IPS-NIHi7 (cell line): ENCODE results near the gene QTRT2.

Experiments used
- DNase-seq: peaks from one replicate; pipeline ENCODE4 v3.0.0; 2012; ENCODE audit warnings: mixed read lengths; ENCODE audit errors: extremely low spot score

QTRT2 gene

GRCh38 chr3:114078126-114078525 is 21.6 kb downstream of the QTRT2 start:
- no peak for DNase-seq

DNA sequence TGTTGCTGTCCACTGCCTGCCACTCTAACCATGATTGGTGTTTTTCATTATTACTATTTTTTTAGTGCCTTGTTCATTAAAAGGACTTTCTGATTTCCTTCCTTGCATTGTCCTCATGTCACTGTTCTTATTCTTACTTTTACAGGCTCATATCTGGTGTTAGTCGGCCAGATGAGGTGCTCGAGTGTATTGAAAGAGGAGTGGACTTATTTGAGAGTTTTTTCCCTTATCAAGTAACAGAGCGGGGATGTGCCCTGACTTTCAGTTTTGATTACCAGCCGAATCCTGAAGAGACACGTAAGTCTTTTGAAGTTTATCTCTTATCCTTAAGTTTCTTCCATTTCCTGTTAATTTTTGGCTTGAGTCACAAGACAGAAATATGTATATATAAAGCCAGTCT is 23.2 kb downstream of the QTRT2 start:
- DNase-seq = no peak

GRCh38 chr3:114080201-114080600 is 23.7 kb downstream of the QTRT2 start:
- DNase-seq = no peak

GRCh38 chr3:114081037-114081436 is 24.5 kb downstream of the QTRT2 start:
- DNase-seq = no peak

GRCh38 chr3:114083112-114083511 is 26.6 kb downstream of the QTRT2 start:
- DNase-seq = no peak

DNA sequence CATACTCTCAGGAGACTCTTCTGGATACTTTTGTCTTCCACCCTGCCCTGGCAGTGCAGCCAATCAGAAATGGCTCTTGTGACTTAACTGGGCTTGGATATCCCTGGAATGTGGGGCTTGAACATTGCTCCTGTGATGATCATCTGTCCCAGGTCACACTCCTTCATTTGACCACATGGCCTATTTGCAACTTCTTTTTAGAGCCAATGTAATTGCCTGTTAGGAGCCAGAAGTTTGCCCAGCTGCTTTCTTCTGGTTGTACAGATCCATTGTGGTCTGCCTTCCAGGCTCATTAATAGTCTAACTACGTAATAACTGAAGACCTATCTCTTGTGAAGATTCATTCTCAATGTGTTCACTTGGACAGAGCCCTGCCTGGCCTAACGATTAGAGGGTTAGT is 29.8 kb downstream of the QTRT2 start:
- no peak for DNase-seq

GRCh38 chr3:114089675-114090074 is 33.1 kb downstream of the QTRT2 start:
- DNase-seq = no peak

GRCh38 chr3:114092151-114093015 is 35.8 kb downstream of the QTRT2 start:
- DNase-seq = no peak

GRCh38 chr3:114093016-114093380 is 36.5 kb downstream of the QTRT2 start:
- DNase-seq = no peak

- no peak for DNase-seq
These were observed 37.1 kb downstream of the QTRT2 start for GRCh38 chr3:114093596-114093995.

- DNase-seq = no peak
These were observed 39.3 kb downstream of the QTRT2 start for GRCh38 chr3:114095796-114096195.

- no peak for DNase-seq
These were observed 44.6 kb downstream of the QTRT2 start for GRCh38 chr3:114101101-114101500.

DNA sequence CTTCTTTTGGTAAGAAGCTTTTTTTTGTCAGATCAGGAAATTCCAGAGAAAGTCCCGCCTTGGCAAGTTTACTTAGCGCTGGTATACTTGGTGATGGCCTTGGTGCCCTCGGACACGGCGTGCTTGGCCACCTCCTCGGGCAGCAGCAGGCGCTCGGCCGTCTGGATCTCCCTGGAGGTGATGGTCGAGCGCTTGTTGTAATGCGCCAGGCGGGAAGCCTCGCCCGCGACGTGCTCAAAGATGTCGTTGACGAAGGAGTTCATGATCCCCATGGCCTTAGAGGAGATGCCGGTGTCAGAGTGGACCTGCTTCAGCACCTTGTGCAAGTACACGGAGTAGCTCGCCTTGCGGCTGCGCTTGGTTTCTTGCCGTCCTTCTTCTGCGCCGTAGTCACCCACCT is 46.6 kb downstream of the QTRT2 start:
- DNase-seq = no peak

DNA sequence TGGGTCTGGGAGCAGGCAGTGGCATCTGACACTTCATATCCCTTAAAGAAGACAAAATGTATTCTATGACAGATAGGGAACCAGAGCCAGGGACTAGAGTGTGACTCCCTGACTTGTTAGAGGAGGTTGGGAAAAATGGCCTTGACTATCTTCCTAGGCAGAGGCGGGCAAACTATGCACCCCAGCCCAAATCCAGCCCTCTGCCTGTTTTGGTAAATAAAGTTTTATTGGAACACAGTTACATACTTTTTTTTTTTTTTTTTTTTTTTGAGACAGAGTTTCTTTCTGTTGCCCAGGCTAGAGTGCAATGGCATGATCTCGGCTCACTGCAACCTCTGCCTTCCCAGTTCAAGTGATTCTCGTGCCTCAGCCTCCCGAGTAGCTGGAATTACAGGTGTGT is 47.3 kb downstream of the QTRT2 start:
- no peak for DNase-seq

DNA sequence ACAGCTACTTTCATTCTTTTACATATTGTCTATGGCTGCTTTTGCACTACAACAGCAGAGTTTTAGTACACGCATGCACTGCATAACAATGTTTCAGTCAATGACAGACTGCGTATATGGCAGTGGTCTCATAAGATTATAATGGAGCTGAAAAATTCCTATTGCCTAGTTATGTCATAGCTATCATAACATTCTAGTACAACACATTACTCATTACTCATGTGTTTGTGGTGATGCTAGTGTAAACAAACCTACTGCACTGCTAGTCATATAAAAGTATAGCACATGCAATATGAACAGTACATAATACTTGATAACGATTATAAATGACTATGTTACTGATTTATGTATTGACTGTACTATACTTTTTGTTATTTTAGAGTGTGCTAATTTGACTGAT is 47.9 kb downstream of the QTRT2 start:
- DNase-seq = no peak

DNA sequence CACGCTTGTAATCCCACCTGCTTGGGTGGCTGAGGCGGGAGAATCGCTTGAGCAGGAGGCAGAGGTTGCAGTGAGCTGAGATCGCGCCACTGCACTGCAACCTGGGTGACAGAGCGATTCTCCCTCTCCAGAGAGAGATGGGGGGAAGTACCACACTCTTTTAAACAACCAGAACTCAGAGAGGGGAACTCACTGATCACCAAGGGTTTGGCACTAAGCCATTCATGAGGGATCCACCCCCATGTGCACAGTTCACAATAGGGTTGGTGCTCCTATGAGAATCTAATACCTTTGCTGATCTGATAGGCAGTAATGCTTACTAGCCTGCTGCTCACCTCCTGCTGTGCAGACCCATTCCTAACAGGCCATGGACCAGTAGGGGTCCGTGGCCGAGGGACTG is 51.6 kb downstream of the QTRT2 start:
- DNase-seq = no peak

GRCh38 chr3:114110439-114110838 is 53.9 kb downstream of the QTRT2 start:
- DNase-seq = no peak

DNA sequence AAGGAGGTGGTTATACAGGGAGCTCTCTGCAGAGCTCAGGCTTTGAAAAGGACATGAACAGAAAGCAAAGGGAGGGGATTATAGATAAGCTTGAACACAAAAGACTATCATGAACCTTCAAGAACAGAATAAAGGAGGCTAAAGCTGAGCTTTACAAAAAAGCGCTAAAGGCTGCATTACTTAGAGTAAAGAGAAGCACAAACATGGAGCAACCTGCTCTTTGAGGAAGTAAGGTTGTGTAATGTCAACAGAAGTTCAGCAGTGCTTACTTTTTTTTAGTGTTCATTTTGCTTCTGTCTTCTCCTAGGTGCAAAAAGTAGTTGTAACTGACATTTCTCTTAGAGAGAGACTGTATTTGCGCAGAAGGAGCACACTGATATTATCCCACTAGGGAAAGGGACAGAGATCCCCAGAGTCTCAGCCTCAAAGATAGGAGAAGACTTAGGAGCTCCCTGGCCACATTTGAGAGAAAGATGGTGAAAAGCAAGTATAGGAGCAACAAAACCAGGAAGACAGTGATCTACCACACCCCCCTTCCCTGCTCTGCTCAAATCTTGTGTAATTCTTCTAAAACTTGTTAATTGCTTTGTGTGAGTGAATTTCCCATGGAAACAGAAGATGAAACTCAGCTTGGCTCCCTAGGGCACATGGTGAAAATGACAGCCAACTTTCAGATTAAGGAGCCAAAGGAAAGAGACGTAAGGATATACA is 54.7 kb downstream of the QTRT2 start:
- no peak for DNase-seq

GRCh38 chr3:114112696-114113095 is 56.2 kb downstream of the QTRT2 start:
- DNase-seq = no peak

- DNase-seq = no peak
These were observed 58.2 kb downstream of the QTRT2 start for GRCh38 chr3:114114719-114115118.

DNA sequence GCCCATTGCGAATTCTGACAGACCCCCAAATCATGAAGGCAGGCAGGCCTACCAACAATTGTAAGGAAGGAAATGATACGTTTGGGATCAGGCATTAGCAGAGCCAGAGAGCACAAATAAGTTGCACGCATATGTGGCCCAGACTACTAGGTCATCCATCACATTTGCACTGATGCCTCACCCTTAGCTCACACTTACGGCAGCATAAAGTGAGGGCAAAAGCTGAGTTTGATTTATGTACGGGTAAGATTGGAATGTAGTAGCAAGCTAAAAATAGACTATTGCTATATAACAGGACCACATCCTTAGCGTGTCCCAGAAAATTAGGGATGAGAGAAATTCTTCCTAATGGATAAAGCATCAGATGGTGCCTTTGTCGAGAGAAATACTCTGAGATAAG is 58.6 kb downstream of the QTRT2 start:
- no peak for DNase-seq

GRCh38 chr3:114119776-114120175 is 63.2 kb downstream of the QTRT2 start:
- DNase-seq = no peak

- no peak for DNase-seq
These were observed 63.7 kb downstream of the QTRT2 start for GRCh38 chr3:114120211-114120610.
